Suppressor macrophage (primary cell): ENCODE data around the gene ANAPC2.

Experiments
- DNase-seq, 4 experiments: peaks; one replicate each; pipeline ENCODE4 v3.0.0-alpha.2; 2020 to 2022
- total RNA-seq, 17 experiments: gene quantifications; one replicate each; lab custom pipeline; 2026; ENCODE audit warnings: mixed read lengths in 6 of 17, inconsistent platforms in 3 of 17; lab: John Stamatoyannopoulos, UW

ANAPC2 gene, protein sequence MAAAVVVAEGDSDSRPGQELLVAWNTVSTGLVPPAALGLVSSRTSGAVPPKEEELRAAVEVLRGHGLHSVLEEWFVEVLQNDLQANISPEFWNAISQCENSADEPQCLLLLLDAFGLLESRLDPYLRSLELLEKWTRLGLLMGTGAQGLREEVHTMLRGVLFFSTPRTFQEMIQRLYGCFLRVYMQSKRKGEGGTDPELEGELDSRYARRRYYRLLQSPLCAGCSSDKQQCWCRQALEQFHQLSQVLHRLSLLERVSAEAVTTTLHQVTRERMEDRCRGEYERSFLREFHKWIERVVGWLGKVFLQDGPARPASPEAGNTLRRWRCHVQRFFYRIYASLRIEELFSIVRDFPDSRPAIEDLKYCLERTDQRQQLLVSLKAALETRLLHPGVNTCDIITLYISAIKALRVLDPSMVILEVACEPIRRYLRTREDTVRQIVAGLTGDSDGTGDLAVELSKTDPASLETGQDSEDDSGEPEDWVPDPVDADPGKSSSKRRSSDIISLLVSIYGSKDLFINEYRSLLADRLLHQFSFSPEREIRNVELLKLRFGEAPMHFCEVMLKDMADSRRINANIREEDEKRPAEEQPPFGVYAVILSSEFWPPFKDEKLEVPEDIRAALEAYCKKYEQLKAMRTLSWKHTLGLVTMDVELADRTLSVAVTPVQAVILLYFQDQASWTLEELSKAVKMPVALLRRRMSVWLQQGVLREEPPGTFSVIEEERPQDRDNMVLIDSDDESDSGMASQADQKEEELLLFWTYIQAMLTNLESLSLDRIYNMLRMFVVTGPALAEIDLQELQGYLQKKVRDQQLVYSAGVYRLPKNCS
- total RNA-seq: 10.5 to 38.4 (median 20.4) reads per million in 17 experiments

DNA sequence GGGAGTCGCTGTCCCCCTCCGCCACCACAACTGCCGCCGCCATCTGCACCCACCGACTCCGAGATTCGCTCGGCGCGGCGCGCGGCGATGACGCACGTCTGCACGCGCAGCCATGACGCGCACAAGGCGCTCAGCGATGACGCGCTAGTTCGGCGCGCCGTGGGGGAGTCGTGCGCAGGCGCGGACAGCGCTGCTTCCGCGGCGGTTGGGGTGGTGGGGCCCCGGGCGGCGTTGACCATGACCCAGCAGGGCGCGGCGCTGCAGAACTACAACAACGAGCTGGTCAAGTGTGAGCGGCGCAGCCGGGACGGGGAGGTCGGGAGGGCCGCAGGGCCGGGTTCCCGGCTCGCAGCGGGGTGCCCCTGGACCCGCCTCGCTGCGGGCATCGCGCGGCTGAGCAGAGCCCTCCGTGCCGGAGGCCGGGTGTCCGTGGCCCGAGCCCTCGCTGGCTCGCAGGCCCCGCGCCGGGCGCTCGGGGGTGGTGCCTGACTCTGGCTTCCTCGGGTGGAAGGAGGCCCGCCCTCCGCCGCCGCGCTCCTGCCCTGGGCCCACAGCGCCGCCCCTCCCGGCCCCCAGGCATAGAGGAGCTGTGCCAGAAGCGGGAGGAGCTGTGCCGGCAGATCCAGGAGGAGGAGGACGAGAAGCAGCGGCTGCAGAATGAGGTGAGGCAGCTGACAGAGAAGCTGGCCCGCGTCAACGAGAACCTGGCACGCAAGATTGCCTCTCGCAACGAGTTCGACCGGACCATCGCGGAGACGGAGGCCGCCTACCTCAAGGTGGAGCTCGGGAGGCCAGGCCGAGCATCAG is at the start of gene ANAPC2, which contains the start of gene SSNA1:
TSS of gene ANAPC2 (minus strand) at position 71 of the 807 bp plus-strand sequence. CDS start at position 43, 28 bp downstream.
TSS of gene SSNA1 (plus strand) at position 187 of the 807 bp plus-strand sequence. CDS start at position 238, 51 bp downstream.
- DNase-seq: peak; percentile 96 to 99 (median 98)

GRCh38 chr9:137236936-137237421 is 48.6 kb upstream of the ANAPC2 start:
- DNase-seq: no peak

- peak; percentile 89 to 94 (median 90) for DNase-seq
These were observed 48.0 kb upstream of the ANAPC2 start for GRCh38 chr9:137236238-137236935.

- DNase-seq: no peak
These were observed 47.3 kb upstream of the ANAPC2 start for GRCh38 chr9:137235424-137236237.

- no peak for DNase-seq
These were observed 46.5 kb upstream of the ANAPC2 start for GRCh38 chr9:137234758-137235423.

DNA sequence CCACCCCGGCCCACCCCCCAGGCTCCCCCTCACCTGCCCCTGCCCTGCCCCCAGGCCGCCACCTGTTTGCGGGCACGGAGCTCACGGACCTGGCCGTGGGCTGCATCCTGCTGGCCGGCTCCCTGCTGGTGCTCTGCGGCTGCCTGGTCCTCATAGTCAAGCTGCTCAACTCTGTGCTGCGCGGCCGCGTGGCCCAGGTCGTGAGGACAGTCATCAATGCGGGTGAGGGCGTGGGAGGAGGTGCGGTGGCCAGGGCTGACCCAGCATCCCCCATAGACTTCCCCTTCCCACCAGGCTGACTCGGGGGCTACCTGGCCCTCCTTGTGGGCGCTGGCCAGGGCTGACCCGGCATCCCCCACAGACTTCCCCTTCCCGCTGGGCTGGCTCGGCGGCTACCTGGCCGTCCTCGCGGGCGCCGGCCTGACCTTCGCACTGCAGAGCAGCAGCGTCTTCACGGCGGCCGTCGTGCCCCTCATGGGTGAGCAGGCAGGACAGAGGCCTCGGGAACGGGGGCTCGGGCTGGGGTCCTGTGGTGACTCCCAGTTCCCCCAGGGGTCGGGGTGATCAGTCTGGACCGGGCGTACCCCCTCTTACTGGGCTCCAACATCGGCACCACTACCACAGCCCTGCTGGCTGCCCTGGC is 45.8 kb upstream of the ANAPC2 start:
- no peak for DNase-seq

GRCh38 chr9:137233143-137233980 is 45.0 kb upstream of the ANAPC2 start:
- DNase-seq: no peak

GRCh38 chr9:137232510-137232909 is 44.1 kb upstream of the ANAPC2 start:
- no peak for DNase-seq

DNA sequence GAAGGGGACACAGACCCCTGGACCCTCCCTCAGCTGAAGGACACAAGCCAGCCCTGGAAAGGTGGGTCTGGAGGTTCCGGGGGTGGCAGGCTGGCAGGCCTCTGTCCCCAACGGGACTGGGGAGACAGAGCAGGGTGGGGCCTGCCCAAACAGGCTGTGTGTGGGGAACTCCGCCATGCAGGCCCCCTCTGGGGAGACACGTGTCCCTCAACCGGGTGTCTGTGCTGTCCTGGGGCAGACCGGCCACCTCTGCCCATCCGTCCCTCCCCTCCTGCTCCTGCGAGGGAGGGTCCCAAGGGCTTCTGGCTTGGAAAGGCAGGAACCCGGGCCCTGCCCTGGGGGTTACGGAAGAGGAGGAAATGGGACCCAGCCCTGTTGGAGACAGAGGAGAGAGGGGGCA is 43.7 kb upstream of the ANAPC2 start:
- no peak for DNase-seq

- DNase-seq: no peak
These were observed 43.1 kb upstream of the ANAPC2 start for GRCh38 chr9:137231372-137232039.

DNA sequence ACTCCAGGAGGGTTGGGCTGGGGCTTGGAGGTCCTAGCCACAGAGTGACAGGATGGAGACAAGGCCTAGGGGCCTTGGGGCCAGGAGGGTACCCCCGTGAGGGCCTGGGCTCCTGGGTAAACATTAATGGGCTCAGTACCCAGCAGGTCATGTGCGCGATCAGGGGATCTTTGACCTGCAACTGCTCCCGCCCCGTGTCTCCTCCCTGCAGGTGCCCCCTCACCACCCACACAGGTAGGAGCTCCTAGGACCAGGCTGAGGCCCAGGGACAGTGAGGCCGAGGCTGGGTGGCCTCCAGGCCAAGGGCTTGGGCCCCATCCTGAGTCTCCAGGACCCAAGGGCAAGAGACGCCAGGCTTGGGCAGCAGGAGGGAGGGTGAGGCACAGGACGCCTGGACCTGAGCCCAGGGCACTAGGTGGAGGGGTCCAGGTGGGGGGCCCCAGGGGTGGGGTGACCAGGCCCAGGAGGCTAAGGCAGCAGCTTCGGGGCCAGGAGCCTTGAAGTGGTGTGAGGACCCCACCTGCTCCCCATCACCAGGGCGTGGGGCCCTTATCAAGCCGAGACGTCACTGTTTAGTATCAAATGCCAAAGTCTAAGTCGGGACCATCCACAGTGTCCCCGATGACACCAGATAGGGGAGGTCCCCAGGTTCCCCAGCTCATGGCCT is 42.5 kb upstream of the ANAPC2 start, which contains the start of gene SLC34A3:
TSS of gene SLC34A3 (plus strand) at position 197 of the 667 bp plus-strand sequence. CDS start 802 bp downstream, outside the sequence.
- DNase-seq: no peak

GRCh38 chr9:137229903-137230704 is 41.7 kb upstream of the ANAPC2 start:
- no peak for DNase-seq

DNA sequence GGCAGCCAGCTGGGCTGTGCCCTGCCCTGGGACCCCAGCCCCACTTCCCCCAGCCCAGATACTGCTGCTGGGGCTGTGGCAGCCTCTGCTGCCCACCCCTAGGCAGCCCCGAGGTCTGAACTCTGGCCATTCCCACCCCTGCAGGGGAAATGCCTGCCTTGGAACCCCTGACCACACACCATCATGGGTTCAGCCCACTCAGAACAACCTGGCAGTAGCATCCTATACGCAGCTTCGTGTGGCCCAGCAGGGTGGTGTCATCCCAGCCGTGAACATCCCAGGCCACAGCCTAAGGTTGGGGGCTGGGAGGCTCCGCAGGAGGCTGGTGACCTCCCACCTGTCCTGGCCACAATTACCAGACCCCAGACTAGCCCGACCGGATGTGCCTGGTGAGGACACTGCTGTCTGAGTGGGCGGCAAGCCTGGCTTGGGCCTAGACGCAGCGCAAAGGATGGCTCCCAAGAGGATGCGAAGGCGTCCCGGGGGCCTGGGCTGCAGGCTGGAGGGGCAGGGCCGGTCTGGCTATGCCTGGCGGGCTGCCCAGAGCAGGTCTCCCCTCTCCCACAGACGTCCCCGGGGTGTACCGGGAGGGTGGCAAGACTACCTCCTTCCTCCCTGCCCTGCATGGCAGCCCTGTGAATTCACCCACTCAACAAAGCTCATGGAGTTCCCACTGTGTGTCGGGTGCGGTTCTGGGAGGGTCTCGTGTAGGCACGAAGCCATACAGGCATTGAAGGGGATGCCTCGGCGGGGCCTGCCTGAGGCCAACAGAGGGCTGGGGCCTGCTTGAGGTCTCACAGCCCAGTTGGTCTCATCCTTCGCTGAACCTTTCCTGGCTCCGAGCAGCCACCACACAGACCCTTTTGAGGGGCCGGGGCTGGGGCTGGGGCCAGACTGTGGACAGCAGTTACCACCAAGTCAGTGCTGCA is 40.9 kb upstream of the ANAPC2 start:
- no peak for DNase-seq

DNA sequence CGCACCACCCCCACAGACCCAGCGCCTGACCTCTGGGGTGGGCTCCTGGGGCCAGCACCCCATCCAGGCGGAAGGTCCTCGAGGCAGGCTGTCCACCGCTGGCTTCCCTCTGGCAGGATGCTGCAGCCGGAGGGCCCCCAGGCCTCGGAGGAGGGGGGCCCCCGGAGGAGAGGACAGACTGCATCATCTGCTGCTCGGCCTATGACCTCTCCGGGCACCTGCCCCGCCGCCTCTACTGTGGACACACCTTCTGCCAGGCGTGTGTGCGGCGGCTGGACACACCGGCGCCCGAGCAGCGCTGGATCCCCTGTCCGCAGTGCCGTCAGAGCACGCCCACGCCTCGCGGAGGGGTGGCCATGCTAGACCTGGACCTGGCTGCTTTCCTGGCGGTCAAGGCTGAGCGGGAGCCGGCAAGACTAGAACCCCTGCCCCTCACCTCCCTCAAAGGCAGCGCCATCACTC is 40.2 kb upstream of the ANAPC2 start:
- DNase-seq: no peak

GRCh38 chr9:137227853-137228505 is 39.6 kb upstream of the ANAPC2 start:
- no peak for DNase-seq
